ENCODE data around the gene ARRB1. TPM values are rescaled to one million over a fixed set of nuclear protein-coding genes. Genes with fewer than 3 reads are reported as not detected.
A peak's percentile ranks its signal among the peaks of the same experiment; 100 is the strongest.
"Not testable (repeated sequence)": the region's sequence is repeated elsewhere in the genome, so short reads cannot be mapped to it uniquely, and the experiment has no call there.

Gene ARRB1
- total RNA-seq, 1 experiment from 2014 or later: 90.1 TPM

- POLR2A ChIA-PET: no interaction called here
- CTCF ChIA-PET: interaction anchor here (1.0 to 1.8 kb wide), 2 partner anchors 28 to 100 kb away, joined by 3 to 11 read pairs; no protein-coding TSS in a partner anchor
- H3K27ac Mint-ChIP-seq: no peak overlapping the region
- ATAC-seq: no peak
- peaks cover 34% of the 10 kb centered on the region for H3K4me1 Mint-ChIP-seq
- peaks cover 2% of the 10 kb centered on the region; the same call in 1 of the 2 replicates for H3K27me3 Mint-ChIP-seq (ENCODE audit: low read depth)
- no peaks in the 10 kb centered on the region for H3K36me3 Mint-ChIP-seq
- DNase-seq (ENCODE audit: low spot score): no peak
- no peaks in the 10 kb centered on the region for H3K9me3 Mint-ChIP-seq
- TF ChIP-seq PRDM15 (CRISPR knock-in tag; IDR thresholded peaks at IDR 0.05): no peak
- TF ChIP-seq CREB1 (CRISPR knock-in tag; IDR thresholded peaks at IDR 0.05): no peak
- no peak for TF ChIP-seq CBFB (CRISPR knock-in tag; IDR thresholded peaks at IDR 0.05; ENCODE audit: low read depth)
- TF ChIP-seq FOXK1 (CRISPR knock-in tag; IDR thresholded peaks at IDR 0.05): no peak
- no peak for TF ChIP-seq ERG (CRISPR knock-in tag; IDR thresholded peaks at IDR 0.05)
- TF ChIP-seq ESRRA (CRISPR knock-in tag; IDR thresholded peaks at IDR 0.05; ENCODE audit: borderline replicate concordance): no peak
- no peak for TF ChIP-seq MXD4 (CRISPR knock-in tag; IDR thresholded peaks at IDR 0.05; ENCODE audit: borderline replicate concordance)
- TF ChIP-seq, protein P1, sequence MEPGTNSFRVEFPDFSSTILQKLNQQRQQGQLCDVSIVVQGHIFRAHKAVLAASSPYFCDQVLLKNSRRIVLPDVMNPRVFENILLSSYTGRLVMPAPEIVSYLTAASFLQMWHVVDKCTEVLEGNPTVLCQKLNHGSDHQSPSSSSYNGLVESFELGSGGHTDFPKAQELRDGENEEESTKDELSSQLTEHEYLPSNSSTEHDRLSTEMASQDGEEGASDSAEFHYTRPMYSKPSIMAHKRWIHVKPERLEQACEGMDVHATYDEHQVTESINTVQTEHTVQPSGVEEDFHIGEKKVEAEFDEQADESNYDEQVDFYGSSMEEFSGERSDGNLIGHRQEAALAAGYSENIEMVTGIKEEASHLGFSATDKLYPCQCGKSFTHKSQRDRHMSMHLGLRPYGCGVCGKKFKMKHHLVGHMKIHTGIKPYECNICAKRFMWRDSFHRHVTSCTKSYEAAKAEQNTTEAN (CRISPR knock-in tag; IDR thresholded peaks at IDR 0.05): no peak
- no peak for TF ChIP-seq PREB (CRISPR knock-in tag; IDR thresholded peaks at IDR 0.05; ENCODE audit: borderline replicate concordance)
- no peak overlapping the region for H3K4me3 Mint-ChIP-seq
Measured at GRCh38 chr11:75380245-75380644, 28.8 kb upstream of the ARRB1 start.

GRCh38 chr11:75378776-75379175 is 27.3 kb upstream of the ARRB1 start:
- H3K4me3 Mint-ChIP-seq; H3K9me3 Mint-ChIP-seq; DNase-seq (ENCODE audit: low spot score); ATAC-seq; H3K36me3 Mint-ChIP-seq; H3K27ac Mint-ChIP-seq; H3K27me3 Mint-ChIP-seq (ENCODE audit: low read depth); POLR2A ChIA-PET: not testable (repeated sequence)
- CTCF ChIA-PET: interaction anchor here (5.4 kb wide), 1 partner anchor 99 kb away, joined by 24 read pairs; no protein-coding TSS in a partner anchor
- peaks cover 22% of the 10 kb centered on the region for H3K4me1 Mint-ChIP-seq

GRCh38 chr11:75376175-75376574 is 24.7 kb upstream of the ARRB1 start:
- no peaks in the 10 kb centered on the region for H3K9me3 Mint-ChIP-seq
- no peak overlapping the region for H3K4me3 Mint-ChIP-seq
- TF ChIP-seq FOXK1 (CRISPR knock-in tag; IDR thresholded peaks at IDR 0.05): no peak
- peaks cover 14% of the 10 kb centered on the region for H3K4me1 Mint-ChIP-seq
- H3K27me3 Mint-ChIP-seq (ENCODE audit: low read depth): no peaks in the 10 kb centered on the region
- CTCF ChIA-PET: interaction anchor here (0.6 to 5.4 kb wide), 8 partner anchors 9 to 96 kb away, joined by 3 to 24 read pairs (median 6); no protein-coding TSS in a partner anchor
- POLR2A ChIA-PET: no interaction called here
- peak; percentile 25 for DNase-seq (ENCODE audit: low spot score)
- no peak overlapping the region for H3K27ac Mint-ChIP-seq
- H3K36me3 Mint-ChIP-seq: no peaks in the 10 kb centered on the region
- peak; percentile 79 for ATAC-seq

GRCh38 chr11:75375626-75376025 is 24.2 kb upstream of the ARRB1 start:
- DNase-seq (ENCODE audit: low spot score): no peak
- no peak for ATAC-seq
- Mint-ChIP-seq H3K4me1 (peaks cover 9% of the 10 kb centered on the region), H3K27me3 (ENCODE audit: low read depth) (no peaks in the 10 kb centered on the region), H3K27ac (no peak overlapping the region), H3K36me3 (no peaks in the 10 kb centered on the region), H3K9me3 (no peaks in the 10 kb centered on the region), H3K4me3 (no peak overlapping the region)
- CTCF ChIA-PET: interaction anchor here (0.6 to 5.4 kb wide), 7 partner anchors 10 to 95 kb away, joined by 3 to 24 read pairs (median 8); no protein-coding TSS in a partner anchor
- POLR2A ChIA-PET: no interaction called here
- TF ChIP-seq NR3C1 (CRISPR knock-in tag; conservative IDR thresholded peaks at IDR 0.05; ENCODE audit: low read depth) (no peak), ATF3 (CRISPR knock-in tag; conservative IDR thresholded peaks at IDR 0.05) (no peak), HMGXB4 (CRISPR knock-in tag; IDR thresholded peaks at IDR 0.05) (no peak), RELA (CRISPR knock-in tag; IDR thresholded peaks at IDR 0.05; ENCODE audit: borderline replicate concordance) (no peak), ESRRA (CRISPR knock-in tag; IDR thresholded peaks at IDR 0.05; ENCODE audit: borderline replicate concordance) (no peak), CREB1 (CRISPR knock-in tag; IDR thresholded peaks at IDR 0.05) (no peak), ATF2 (CRISPR knock-in tag; IDR thresholded peaks at IDR 0.05; ENCODE audit: borderline replicate concordance, low read depth) (no peak), NFYB (CRISPR knock-in tag; conservative IDR thresholded peaks at IDR 0.05; ENCODE audit: low read depth) (no peak)
